ENCODE data around the gene FKRP. TPM values are rescaled to one million over a fixed set of nuclear protein-coding genes. Genes with fewer than 3 reads are reported as not detected.
A peak's percentile ranks its signal among the peaks of the same experiment; 100 is the strongest.
"Not testable (repeated sequence)": the region's sequence is repeated elsewhere in the genome, so short reads cannot be mapped to it uniquely, and the experiment has no call there.

Gene FKRP
- total RNA-seq, 2 experiments from 2014 or later = 11.4 to 12.3 TPM

GRCh38 chr19:46748325-46749109 is 2.7 kb downstream of the FKRP start:
- intact Hi-C loops (cut with micrococcal nuclease) = loop anchor here (5.0 to 10.0 kb wide), 4 partner anchors 39 to 224 kb away; partner anchors contain the start of genes AP2S1 and SLC1A5
- Mint-ChIP-seq H3K4me1 (ENCODE audit: low read depth) (peaks cover 33% of the 10 kb centered on the region), H3K27ac (no peak overlapping the region), H3K36me3 (peaks cover 11% of the 10 kb centered on the region), H3K4me3 (peak overlapping the region; percentile 43), H3K27me3 (no peaks in the 10 kb centered on the region), H3K9me3 (no peaks in the 10 kb centered on the region)
- ChIA-PET POLR2A (no interaction called here), CTCF (interaction anchor here (0.9 to 2.5 kb wide), 12 partner anchors 10 to 219 kb away, joined by 3 to 11 read pairs (median 4); partner anchors contain the start of genes AP2S1 and SLC1A5)
- peak; percentile 84 for DNase-seq

GRCh38 chr19:46753420-46754155 is 7.7 kb downstream of the FKRP start:
- no peak overlapping the region for H3K27ac Mint-ChIP-seq
- peak; percentile 83 for DNase-seq
- ChIA-PET CTCF (interaction anchor here (0.6 to 3.5 kb wide), 40 partner anchors 9 to 316 kb away, joined by 3 to 32 read pairs (median 5); partner anchors contain the start of genes CALM3, FKRP and SLC1A5), POLR2A (interaction anchor here (0.5 to 1.1 kb wide), 2 partner anchors 33 to 80 kb away, joined by 3 to 4 read pairs; no protein-coding TSS in a partner anchor)
- peaks cover 10% of the 10 kb centered on the region for H3K36me3 Mint-ChIP-seq
- intact Hi-C loops (cut with micrococcal nuclease) = no loop called here
- no peak overlapping the region for H3K4me3 Mint-ChIP-seq
- no peaks in the 10 kb centered on the region for H3K9me3 Mint-ChIP-seq
- H3K27me3 Mint-ChIP-seq = no peaks in the 10 kb centered on the region
- H3K4me1 Mint-ChIP-seq (ENCODE audit: low read depth) = peaks cover under 1% of the 10 kb centered on the region

- ChIA-PET POLR2A (no interaction called here), CTCF (interaction anchor here (1.6 to 4.5 kb wide), 4 partner anchors 11 to 89 kb away, joined by 6 to 39 read pairs (median 19); partner anchors contain the start of gene SLC1A5)
- Mint-ChIP-seq H3K27ac (no peak overlapping the region), H3K27me3 (no peaks in the 10 kb centered on the region), H3K4me1 (ENCODE audit: low read depth) (no peaks in the 10 kb centered on the region), H3K9me3 (no peaks in the 10 kb centered on the region), H3K4me3 (no peak overlapping the region), H3K36me3 (peaks cover 8% of the 10 kb centered on the region)
- no peak for DNase-seq
- intact Hi-C loops (cut with micrococcal nuclease) = loop anchor here (5.0 kb wide), 1 partner anchor 67 kb away; no protein-coding TSS in a partner anchor
Observed at GRCh38 chr19:46755077-46755852, 9.4 kb downstream of the FKRP start.

GRCh38 chr19:46755853-46756543 is 10.1 kb downstream of the FKRP start:
- no peaks in the 10 kb centered on the region for H3K9me3 Mint-ChIP-seq

GRCh38 chr19:46756544-46756888 is 10.7 kb downstream of the FKRP start:
- intact Hi-C loops (cut with micrococcal nuclease) = loop anchor here (5.0 kb wide), 1 partner anchor 66 kb away; no protein-coding TSS in a partner anchor
- CTCF ChIA-PET = interaction anchor here (0.5 to 4.7 kb wide), 7 partner anchors 10 to 1076 kb away, joined by 3 to 78 read pairs (median 4); no protein-coding TSS in a partner anchor

More at GRCh38 chr19:46755853-46756543, 10.1 kb downstream of the FKRP start:
- Mint-ChIP-seq H3K27me3 (no peaks in the 10 kb centered on the region), H3K4me3 (no peak overlapping the region), H3K27ac (no peak overlapping the region), H3K36me3 (peaks cover 8% of the 10 kb centered on the region), H3K4me1 (ENCODE audit: low read depth) (no peaks in the 10 kb centered on the region)
- POLR2A ChIA-PET = no interaction called here
- CTCF ChIA-PET = interaction anchor here (0.5 to 4.7 kb wide), 7 partner anchors 10 to 1076 kb away, joined by 3 to 78 read pairs (median 4); no protein-coding TSS in a partner anchor
- DNase-seq = no peak
- intact Hi-C loops (cut with micrococcal nuclease) = loop anchor here (5.0 kb wide), 1 partner anchor 66 kb away; no protein-coding TSS in a partner anchor

GRCh38 chr19:46759206-46759605 is 13.3 kb downstream of the FKRP start:
- peaks cover 5% of the 10 kb centered on the region for H3K36me3 Mint-ChIP-seq
- no peak overlapping the region for H3K4me3 Mint-ChIP-seq
- no peaks in the 10 kb centered on the region for H3K27me3 Mint-ChIP-seq
- no peaks in the 10 kb centered on the region for H3K4me1 Mint-ChIP-seq (ENCODE audit: low read depth)
- intact Hi-C loops (cut with micrococcal nuclease) = loop anchor here (5.0 kb wide), 1 partner anchor 63 kb away; no protein-coding TSS in a partner anchor
- POLR2A ChIA-PET = no interaction called here
- no peak overlapping the region for H3K27ac Mint-ChIP-seq
- CTCF ChIA-PET = interaction anchor here (2.0 to 4.7 kb wide), 3 partner anchors 7 to 82 kb away, joined by 11 to 78 read pairs (median 39); no protein-coding TSS in a partner anchor
- H3K9me3 Mint-ChIP-seq = no peaks in the 10 kb centered on the region
- no peak for DNase-seq

More at GRCh38 chr19:46756544-46756888, 10.7 kb downstream of the FKRP start:
- no peaks in the 10 kb centered on the region for H3K4me1 Mint-ChIP-seq (ENCODE audit: low read depth)
- H3K9me3 Mint-ChIP-seq = no peaks in the 10 kb centered on the region
- no peak for DNase-seq
- H3K4me3 Mint-ChIP-seq = no peak overlapping the region
- peaks cover 8% of the 10 kb centered on the region for H3K36me3 Mint-ChIP-seq
- no peak overlapping the region for H3K27ac Mint-ChIP-seq
- POLR2A ChIA-PET = no interaction called here
- no peaks in the 10 kb centered on the region for H3K27me3 Mint-ChIP-seq

GRCh38 chr19:46759817-46760333 is 14.0 kb downstream of the FKRP start:
- H3K9me3 Mint-ChIP-seq = no peaks in the 10 kb centered on the region
- H3K36me3 Mint-ChIP-seq = peaks cover 5% of the 10 kb centered on the region
- H3K4me1 Mint-ChIP-seq (ENCODE audit: low read depth) = no peaks in the 10 kb centered on the region
- H3K4me3 Mint-ChIP-seq = no peak overlapping the region
- ChIA-PET POLR2A (no interaction called here), CTCF (interaction anchor here (1.0 to 4.7 kb wide), 2 partner anchors 56 to 81 kb away, joined by 3 to 78 read pairs; no protein-coding TSS in a partner anchor)
- H3K27ac Mint-ChIP-seq = no peak overlapping the region
- no peak for DNase-seq
- H3K27me3 Mint-ChIP-seq = no peaks in the 10 kb centered on the region
- intact Hi-C loops (cut with micrococcal nuclease) = loop anchor here (5.0 kb wide), 1 partner anchor 62 kb away; no protein-coding TSS in a partner anchor

- ChIA-PET CTCF (interaction anchor here (1.0 to 4.7 kb wide), 2 partner anchors 57 to 81 kb away, joined by 3 to 78 read pairs; no protein-coding TSS in a partner anchor), POLR2A (no interaction called here)
- H3K36me3 Mint-ChIP-seq = peaks cover 5% of the 10 kb centered on the region
- no peaks in the 10 kb centered on the region for H3K27me3 Mint-ChIP-seq
- no peak overlapping the region for H3K4me3 Mint-ChIP-seq
- H3K27ac Mint-ChIP-seq = no peak overlapping the region
- intact Hi-C loops (cut with micrococcal nuclease) = no loop called here
- no peaks in the 10 kb centered on the region for H3K9me3 Mint-ChIP-seq
- no peak for DNase-seq
- no peaks in the 10 kb centered on the region for H3K4me1 Mint-ChIP-seq (ENCODE audit: low read depth)
Observed at GRCh38 chr19:46760363-46760762, 14.5 kb downstream of the FKRP start.

- intact Hi-C loops (cut with micrococcal nuclease); POLR2A ChIA-PET; H3K4me3 Mint-ChIP-seq; DNase-seq; H3K27ac Mint-ChIP-seq; H3K36me3 Mint-ChIP-seq; H3K4me1 Mint-ChIP-seq (ENCODE audit: low read depth); H3K27me3 Mint-ChIP-seq; H3K9me3 Mint-ChIP-seq: not testable (repeated sequence)
- CTCF ChIA-PET = interaction anchor here (4.7 kb wide), 1 partner anchor 80 kb away, joined by 78 read pairs; no protein-coding TSS in a partner anchor
Observed at GRCh38 chr19:46760897-46761296, 15.0 kb downstream of the FKRP start.

GRCh38 chr19:46761418-46761831 is 15.6 kb downstream of the FKRP start:
- ChIA-PET CTCF (interaction anchor here (0.9 to 2.1 kb wide), 2 partner anchors 8 to 57 kb away, joined by 3 to 6 read pairs; no protein-coding TSS in a partner anchor), POLR2A (no interaction called here)
- Mint-ChIP-seq H3K36me3 (peaks cover 4% of the 10 kb centered on the region), H3K4me3 (no peak overlapping the region), H3K27me3 (no peaks in the 10 kb centered on the region), H3K9me3 (no peaks in the 10 kb centered on the region), H3K27ac (no peak overlapping the region), H3K4me1 (ENCODE audit: low read depth) (no peaks in the 10 kb centered on the region)
- no peak for DNase-seq
- intact Hi-C loops (cut with micrococcal nuclease) = no loop called here
